Stimulated activated naive CD8-positive, alpha-beta T cell treated with anti-CD3 and anti-CD28 coated beads, Interleukin-15, Interleukin-2, amounts not matched to agents 100 ng/mL and 50 ng/mL, for 24 hours (primary cell): ENCODE measurements around the gene DPYSL5.

ENCODE experiments used
- H3K27ac Mint-ChIP-seq: one replicate; pipeline ENCODE4 v1.8.0; 2021; ENCODE audit warnings: mild to moderate bottlenecking, mixed read lengths
- H3K27me3 Mint-ChIP-seq: one replicate; pipeline ENCODE4 v1.8.0; 2021; ENCODE audit warnings: mixed read lengths
- H3K36me3 Mint-ChIP-seq: one replicate; pipeline ENCODE4 v1.8.0; 2021; ENCODE audit warnings: low read depth, mixed read lengths
- H3K4me1 Mint-ChIP-seq: one replicate; pipeline ENCODE4 v1.8.0; 2021; ENCODE audit warnings: low read depth, mixed read lengths
- H3K4me3 Mint-ChIP-seq: one replicate; pipeline ENCODE4 v1.8.0; 2021; ENCODE audit warnings: mild to moderate bottlenecking, mixed read lengths
- H3K9me3 Mint-ChIP-seq: one replicate; pipeline ENCODE4 v1.8.0; 2021; ENCODE audit warnings: mixed read lengths

Gene DPYSL5

GRCh38 chr2:26980971-26981370 lies 133.0 kb downstream of the DPYSL5 start:
- Mint-ChIP-seq H3K27me3 (no peaks in the 10 kb centered on the region), H3K27ac (no peak overlapping the region), H3K4me1 (no peaks in the 10 kb centered on the region), H3K9me3 (no peaks in the 10 kb centered on the region), H3K4me3 (no peak overlapping the region), H3K36me3 (no peaks in the 10 kb centered on the region)

GRCh38 chr2:26982102-26982742 lies 134.3 kb downstream of the DPYSL5 start:
- no peak overlapping the region for H3K27ac Mint-ChIP-seq
- no peaks in the 10 kb centered on the region for H3K36me3 Mint-ChIP-seq
- H3K4me3 Mint-ChIP-seq, result no peak overlapping the region
- H3K27me3 Mint-ChIP-seq, result no peaks in the 10 kb centered on the region
- no peaks in the 10 kb centered on the region for H3K4me1 Mint-ChIP-seq
- no peaks in the 10 kb centered on the region for H3K9me3 Mint-ChIP-seq

- H3K27ac Mint-ChIP-seq, result no peak overlapping the region
- no peaks in the 10 kb centered on the region for H3K36me3 Mint-ChIP-seq
- H3K4me3 Mint-ChIP-seq, result no peak overlapping the region
Measured at GRCh38 chr2:26983746-26984145, 135.8 kb downstream of the DPYSL5 start.

GRCh38 chr2:26985807-26986206 lies 137.9 kb downstream of the DPYSL5 start:
- no peaks in the 10 kb centered on the region for H3K36me3 Mint-ChIP-seq
- H3K4me3 Mint-ChIP-seq, result no peak overlapping the region
- no peaks in the 10 kb centered on the region for H3K4me1 Mint-ChIP-seq
- H3K9me3 Mint-ChIP-seq, result no peaks in the 10 kb centered on the region
- H3K27ac Mint-ChIP-seq, result no peak overlapping the region
- no peaks in the 10 kb centered on the region for H3K27me3 Mint-ChIP-seq

More at GRCh38 chr2:26983746-26984145, 135.8 kb downstream of the DPYSL5 start:
- Mint-ChIP-seq H3K9me3 (no peaks in the 10 kb centered on the region), H3K27me3 (no peaks in the 10 kb centered on the region), H3K4me1 (no peaks in the 10 kb centered on the region)

GRCh38 chr2:26986576-26986975 lies 138.6 kb downstream of the DPYSL5 start:
- Mint-ChIP-seq H3K27ac (no peak overlapping the region), H3K27me3 (no peaks in the 10 kb centered on the region), H3K4me3 (no peak overlapping the region), H3K36me3 (no peaks in the 10 kb centered on the region), H3K9me3 (no peaks in the 10 kb centered on the region), H3K4me1 (no peaks in the 10 kb centered on the region)

GRCh38 chr2:26988058-26988860 lies 140.3 kb downstream of the DPYSL5 start:
- Mint-ChIP-seq H3K27me3 (no peaks in the 10 kb centered on the region), H3K9me3 (no peaks in the 10 kb centered on the region), H3K36me3 (no peaks in the 10 kb centered on the region), H3K27ac (no peak overlapping the region), H3K4me3 (no peak overlapping the region), H3K4me1 (no peaks in the 10 kb centered on the region)

GRCh38 chr2:26989156-26989555 lies 141.2 kb downstream of the DPYSL5 start:
- Mint-ChIP-seq H3K36me3 (no peaks in the 10 kb centered on the region), H3K27me3 (no peaks in the 10 kb centered on the region), H3K27ac (no peak overlapping the region), H3K4me1 (no peaks in the 10 kb centered on the region), H3K4me3 (no peak overlapping the region), H3K9me3 (no peaks in the 10 kb centered on the region)

- no peaks in the 10 kb centered on the region for H3K9me3 Mint-ChIP-seq
- H3K27ac Mint-ChIP-seq, result no peak overlapping the region
- no peaks in the 10 kb centered on the region for H3K36me3 Mint-ChIP-seq
- no peaks in the 10 kb centered on the region for H3K27me3 Mint-ChIP-seq
- no peaks in the 10 kb centered on the region for H3K4me1 Mint-ChIP-seq
- H3K4me3 Mint-ChIP-seq, result no peak overlapping the region
Measured at GRCh38 chr2:26991717-26992116, 143.8 kb downstream of the DPYSL5 start.

- no peaks in the 10 kb centered on the region for H3K9me3 Mint-ChIP-seq
- no peaks in the 10 kb centered on the region for H3K27me3 Mint-ChIP-seq
- H3K4me1 Mint-ChIP-seq, result no peaks in the 10 kb centered on the region
- no peak overlapping the region for H3K4me3 Mint-ChIP-seq
- no peak overlapping the region for H3K27ac Mint-ChIP-seq
- no peaks in the 10 kb centered on the region for H3K36me3 Mint-ChIP-seq
Measured at GRCh38 chr2:26993768-26994167, 145.8 kb downstream of the DPYSL5 start.

GRCh38 chr2:26994983-26995382 lies 147.1 kb downstream of the DPYSL5 start:
- Mint-ChIP-seq H3K27me3 (no peaks in the 10 kb centered on the region), H3K36me3 (no peaks in the 10 kb centered on the region), H3K4me3 (no peak overlapping the region), H3K9me3 (no peaks in the 10 kb centered on the region), H3K4me1 (no peaks in the 10 kb centered on the region), H3K27ac (no peak overlapping the region)

GRCh38 chr2:26997394-26997793 lies 149.5 kb downstream of the DPYSL5 start:
- Mint-ChIP-seq H3K4me1 (no peaks in the 10 kb centered on the region), H3K36me3 (no peaks in the 10 kb centered on the region), H3K9me3 (no peaks in the 10 kb centered on the region), H3K27ac (no peak overlapping the region), H3K4me3 (no peak overlapping the region), H3K27me3 (no peaks in the 10 kb centered on the region)

GRCh38 chr2:26998323-26998722 lies 150.4 kb downstream of the DPYSL5 start:
- Mint-ChIP-seq H3K27me3 (no peaks in the 10 kb centered on the region), H3K36me3 (no peaks in the 10 kb centered on the region), H3K27ac (no peak overlapping the region), H3K9me3 (no peaks in the 10 kb centered on the region), H3K4me3 (no peak overlapping the region), H3K4me1 (no peaks in the 10 kb centered on the region)
